ENCODE measurements around the gene MAP1B. TPM values are rescaled to one million over a fixed set of nuclear protein-coding genes. Genes with fewer than 3 reads are reported as not detected.
"Not testable (repeated sequence)": the region's sequence is repeated elsewhere in the genome, so short reads cannot be mapped to it uniquely, and the experiment has no call there.

MAP1B gene
- total RNA-seq, 2 donors from 2014 or later: 87.9 to 93.3 TPM

DNA sequence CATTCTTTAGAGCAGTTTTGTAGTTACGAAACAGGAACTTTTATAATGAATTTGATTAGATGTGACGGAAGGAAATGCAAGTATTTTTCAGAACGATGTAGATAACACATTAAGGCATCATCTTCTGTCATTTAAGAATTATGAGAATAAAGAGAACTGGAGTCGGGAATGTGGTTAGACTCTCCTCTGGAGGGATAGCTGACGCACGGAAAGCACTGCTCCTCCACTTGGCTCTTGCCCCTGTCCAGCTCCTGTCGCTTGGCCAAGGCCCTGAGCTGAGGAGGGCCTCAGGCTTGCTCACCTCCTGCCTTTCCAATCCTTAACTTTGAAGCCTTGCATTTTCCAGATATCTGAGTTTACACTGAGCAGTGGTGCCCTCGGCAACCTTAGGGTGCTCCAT lies 60.5 kb downstream of the MAP1B start:
- 94% methylated on average over 6 to 8 of the region's 8 CpGs for WGBS, 2 experiments (ENCODE audit: insufficient coverage in 1 of 2, insufficient read length in 1 of 2)
- no peak overlapping the region for H3K4me3 Mint-ChIP-seq
- no peak overlapping the region for H3K9ac ChIP-seq (ENCODE audit: extremely low read depth, low read length, poor library complexity, severe bottlenecking)
- no peak for DNase-seq
- H3K27me3 ChIP-seq (ENCODE audit: control insufficient read depth, insufficient read depth, low read length, poor library complexity, severe bottlenecking): no peaks in the 10 kb centered on the region
- H3K36me3 ChIP-seq (ENCODE audit: control insufficient read depth, insufficient read depth, low read length): peaks cover 47% of the 10 kb centered on the region
- no peak overlapping the region for H3K4me3 ChIP-seq (ENCODE audit: low read length)
- no peaks in the 10 kb centered on the region for H3K9me3 Mint-ChIP-seq
- no peaks in the 10 kb centered on the region for H3K27me3 Mint-ChIP-seq (ENCODE audit: insufficient read depth)
- no peak overlapping the region for H3K27ac Mint-ChIP-seq
- peaks cover 49% of the 10 kb centered on the region for H3K4me1 Mint-ChIP-seq
- H3K9me3 ChIP-seq (ENCODE audit: control insufficient read depth, low read length): no peaks in the 10 kb centered on the region
- TF ChIP-seq, protein P1, sequence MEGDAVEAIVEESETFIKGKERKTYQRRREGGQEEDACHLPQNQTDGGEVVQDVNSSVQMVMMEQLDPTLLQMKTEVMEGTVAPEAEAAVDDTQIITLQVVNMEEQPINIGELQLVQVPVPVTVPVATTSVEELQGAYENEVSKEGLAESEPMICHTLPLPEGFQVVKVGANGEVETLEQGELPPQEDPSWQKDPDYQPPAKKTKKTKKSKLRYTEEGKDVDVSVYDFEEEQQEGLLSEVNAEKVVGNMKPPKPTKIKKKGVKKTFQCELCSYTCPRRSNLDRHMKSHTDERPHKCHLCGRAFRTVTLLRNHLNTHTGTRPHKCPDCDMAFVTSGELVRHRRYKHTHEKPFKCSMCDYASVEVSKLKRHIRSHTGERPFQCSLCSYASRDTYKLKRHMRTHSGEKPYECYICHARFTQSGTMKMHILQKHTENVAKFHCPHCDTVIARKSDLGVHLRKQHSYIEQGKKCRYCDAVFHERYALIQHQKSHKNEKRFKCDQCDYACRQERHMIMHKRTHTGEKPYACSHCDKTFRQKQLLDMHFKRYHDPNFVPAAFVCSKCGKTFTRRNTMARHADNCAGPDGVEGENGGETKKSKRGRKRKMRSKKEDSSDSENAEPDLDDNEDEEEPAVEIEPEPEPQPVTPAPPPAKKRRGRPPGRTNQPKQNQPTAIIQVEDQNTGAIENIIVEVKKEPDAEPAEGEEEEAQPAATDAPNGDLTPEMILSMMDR (conservative IDR thresholded peaks at IDR 0.05): no peak
- H3K27ac ChIP-seq (ENCODE audit: low read depth, low read length): peak overlapping the region; percentile 34
- peaks cover 7% of the 10 kb centered on the region for H3K36me3 Mint-ChIP-seq (ENCODE audit: low read depth)
- peaks cover 28% of the 10 kb centered on the region for H3K4me1 ChIP-seq (ENCODE audit: control insufficient read depth, insufficient read depth, low read length)

GRCh38 chr5:72170101-72170500 lies 62.8 kb downstream of the MAP1B start:
- no peaks in the 10 kb centered on the region for H3K27me3 ChIP-seq (ENCODE audit: control insufficient read depth, insufficient read depth, low read length, poor library complexity, severe bottlenecking)
- H3K4me3 ChIP-seq (ENCODE audit: low read length): no peak overlapping the region
- Mint-ChIP-seq H3K27ac (no peak overlapping the region), H3K36me3 (ENCODE audit: low read depth) (peaks cover 13% of the 10 kb centered on the region), H3K4me3 (no peak overlapping the region), H3K4me1 (peaks cover 48% of the 10 kb centered on the region), H3K9me3 (no peaks in the 10 kb centered on the region), H3K27me3 (ENCODE audit: insufficient read depth) (no peaks in the 10 kb centered on the region)
- H3K36me3 ChIP-seq (ENCODE audit: control insufficient read depth, insufficient read depth, low read length): peaks cover 51% of the 10 kb centered on the region
- H3K9ac ChIP-seq (ENCODE audit: extremely low read depth, low read length, poor library complexity, severe bottlenecking): no peak overlapping the region
- no peak for DNase-seq
- no peaks in the 10 kb centered on the region for H3K9me3 ChIP-seq (ENCODE audit: control insufficient read depth, low read length)
- peaks cover 28% of the 10 kb centered on the region for H3K4me1 ChIP-seq (ENCODE audit: control insufficient read depth, insufficient read depth, low read length)
- 82% methylated on average over 2 of the region's 2 CpGs; no CpG with 5 or more reads in 1 of the 2 experiments for WGBS, 2 experiments (ENCODE audit: insufficient coverage in 1 of 2, insufficient read length in 1 of 2)
- H3K27ac ChIP-seq (ENCODE audit: low read depth, low read length): no peak overlapping the region
- TF ChIP-seq, protein P1 (conservative IDR thresholded peaks at IDR 0.05): no peak

DNA sequence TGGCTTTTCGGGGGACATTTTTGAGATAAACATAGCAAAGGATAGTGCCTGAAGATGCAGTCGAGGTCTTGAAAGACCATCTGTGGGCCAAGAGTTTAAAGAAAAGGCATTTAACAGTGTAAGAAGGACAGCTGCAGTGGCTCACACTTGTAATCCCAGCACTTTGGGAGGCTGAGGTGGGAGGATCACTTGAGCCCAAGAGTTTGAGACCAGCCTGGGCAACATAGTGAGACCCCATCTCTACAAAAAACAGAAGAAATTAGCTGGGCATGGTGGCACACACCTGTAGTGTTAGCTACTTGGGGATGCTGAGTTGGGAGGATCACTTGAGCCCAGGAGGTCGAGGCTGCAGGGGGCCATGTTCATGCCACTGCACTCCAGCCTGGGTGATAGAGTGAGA lies 63.9 kb downstream of the MAP1B start:
- H3K9me3 Mint-ChIP-seq; H3K27ac Mint-ChIP-seq; H3K4me3 Mint-ChIP-seq; H3K27me3 Mint-ChIP-seq (ENCODE audit: insufficient read depth); H3K9me3 ChIP-seq (ENCODE audit: control insufficient read depth, low read length); H3K27me3 ChIP-seq (ENCODE audit: control insufficient read depth, insufficient read depth, low read length, poor library complexity, severe bottlenecking); DNase-seq; H3K4me3 ChIP-seq (ENCODE audit: low read length); H3K9ac ChIP-seq (ENCODE audit: extremely low read depth, low read length, poor library complexity, severe bottlenecking); H3K27ac ChIP-seq (ENCODE audit: low read depth, low read length): not testable (repeated sequence)
- peaks cover 18% of the 10 kb centered on the region for H3K4me1 ChIP-seq (ENCODE audit: control insufficient read depth, insufficient read depth, low read length)
- peaks cover 41% of the 10 kb centered on the region for H3K4me1 Mint-ChIP-seq
- WGBS, 2 experiments (ENCODE audit: insufficient coverage in 1 of 2, insufficient read length in 1 of 2): 96 to 97% methylated on average over 2 to 3 of the region's 3 CpGs
- peaks cover 56% of the 10 kb centered on the region for H3K36me3 ChIP-seq (ENCODE audit: control insufficient read depth, insufficient read depth, low read length)
- peaks cover 20% of the 10 kb centered on the region for H3K36me3 Mint-ChIP-seq (ENCODE audit: low read depth)

GRCh38 chr5:72171667-72172066 lies 64.4 kb downstream of the MAP1B start:
- H3K4me3 Mint-ChIP-seq: no peak overlapping the region
- no peak overlapping the region for H3K4me3 ChIP-seq (ENCODE audit: low read length)
- H3K4me1 Mint-ChIP-seq: peaks cover 36% of the 10 kb centered on the region
- TF ChIP-seq, protein P1 (conservative IDR thresholded peaks at IDR 0.05): no peak
- H3K27ac ChIP-seq (ENCODE audit: low read depth, low read length): no peak overlapping the region
- no peaks in the 10 kb centered on the region for H3K27me3 ChIP-seq (ENCODE audit: control insufficient read depth, insufficient read depth, low read length, poor library complexity, severe bottlenecking)
- no peak for DNase-seq
- no peak overlapping the region for H3K27ac Mint-ChIP-seq
- peaks cover 56% of the 10 kb centered on the region for H3K36me3 ChIP-seq (ENCODE audit: control insufficient read depth, insufficient read depth, low read length)
- no peaks in the 10 kb centered on the region for H3K9me3 ChIP-seq (ENCODE audit: control insufficient read depth, low read length)
- H3K36me3 Mint-ChIP-seq (ENCODE audit: low read depth): peaks cover 22% of the 10 kb centered on the region
- H3K9ac ChIP-seq (ENCODE audit: extremely low read depth, low read length, poor library complexity, severe bottlenecking): no peak overlapping the region
- peaks cover 14% of the 10 kb centered on the region for H3K4me1 ChIP-seq (ENCODE audit: control insufficient read depth, insufficient read depth, low read length)
- H3K9me3 Mint-ChIP-seq: no peaks in the 10 kb centered on the region
- 93 to 100% methylated on average over 4 to 6 of the region's 6 CpGs for WGBS, 2 experiments (ENCODE audit: insufficient coverage in 1 of 2, insufficient read length in 1 of 2)
- no peaks in the 10 kb centered on the region for H3K27me3 Mint-ChIP-seq (ENCODE audit: insufficient read depth)
